Epithelial cell of prostate (primary cell): ENCODE data around the gene DOK7.
"Not testable (repeated sequence)": the region's sequence is repeated elsewhere in the genome, so short reads cannot be mapped to it uniquely, and the experiment has no call there.

Source experiments
- DNase-seq: peaks from one replicate; pipeline ENCODE4 v3.0.0-alpha.2; 2011; ENCODE audit warnings: low read depth, low spot score
- H3K27ac ChIP-seq: fragments of 450-650 bp; 2 replicates; pipeline ENCODE4 v1.5.1; 2017; ENCODE audit warnings: mild to moderate bottlenecking

The DOK7 gene

GRCh38 chr4:3527914-3528876, 65.1 kb downstream of the DOK7 start:
- H3K27ac ChIP-seq = no peak overlapping the region
- no peak for DNase-seq

GRCh38 chr4:3529363-3529762, 66.3 kb downstream of the DOK7 start:
- DNase-seq = no peak
- H3K27ac ChIP-seq = no peak overlapping the region

- H3K27ac ChIP-seq = no peak overlapping the region
- DNase-seq = no peak
These were observed 66.9 kb downstream of the DOK7 start for GRCh38 chr4:3530051-3530450.

GRCh38 chr4:3530663-3531254, 67.7 kb downstream of the DOK7 start:
- H3K27ac ChIP-seq = no peak overlapping the region
- DNase-seq = no peak

GRCh38 chr4:3531318-3531878, 68.3 kb downstream of the DOK7 start:
- DNase-seq = no peak

GRCh38 chr4:3531879-3532750, 69.0 kb downstream of the DOK7 start, which contains the start of gene LRPAP1:
Gene LRPAP1, minus strand, starts transcription at chr4:3532422. Its CDS starts 10 bp downstream, at chr4:3532412.
- H3K27ac ChIP-seq = no peak within 1 kb of the TSS
- peak; percentile 27 for DNase-seq

More at GRCh38 chr4:3531318-3531878, 68.3 kb downstream of the DOK7 start:
- H3K27ac ChIP-seq = no peak overlapping the region

- no peak overlapping the region for H3K27ac ChIP-seq
- DNase-seq = no peak
These were observed 69.8 kb downstream of the DOK7 start for GRCh38 chr4:3532751-3533422.

GRCh38 chr4:3533423-3533820, 70.3 kb downstream of the DOK7 start:
- DNase-seq = no peak
- H3K27ac ChIP-seq = no peak overlapping the region

GRCh38 chr4:3535812-3536211, 72.7 kb downstream of the DOK7 start:
- H3K27ac ChIP-seq, DNase-seq: not testable (repeated sequence)

GRCh38 chr4:3538906-3539305, 75.8 kb downstream of the DOK7 start:
- not testable (repeated sequence) for DNase-seq, H3K27ac ChIP-seq

- not testable (repeated sequence) for H3K27ac ChIP-seq, DNase-seq
These were observed 80.3 kb downstream of the DOK7 start for GRCh38 chr4:3543415-3543814.
